Thymus (tissue), 11 donors: ENCODE measurements around the gene METTL15. TPM values are rescaled to one million over a fixed set of nuclear protein-coding genes. Genes with fewer than 3 reads are reported as not detected.

Experiments
- DNase-seq, 9 donors: peaks; one replicate each; pipeline ENCODE4 v3.0.0-alpha.2; 2013; ENCODE audit warnings: low spot score in 9 of 9, low read depth in 6 of 9, missing footprints in 1 of 9
- H3K27ac ChIP-seq, 2 donors: one replicate each; pipeline ENCODE4 v1.5.1; 2013; ENCODE audit warnings: control low read depth in 1 of 2, low read depth in 1 of 2, low read length in 1 of 2, mild to moderate bottlenecking in 1 of 2, moderate library complexity in 1 of 2
- H3K27me3 ChIP-seq, 2 donors: one replicate each; pipeline ENCODE4 v1.5.1; 2013; ENCODE audit warnings: low read length in 1 of 2; ENCODE audit not compliant: control insufficient read depth in 2 of 2, insufficient read depth in 1 of 2
- H3K36me3 ChIP-seq, 2 donors: one replicate each; pipeline ENCODE4 v1.5.1; 2013; ENCODE audit warnings: low read length in 1 of 2, mild to moderate bottlenecking in 1 of 2, moderate library complexity in 1 of 2; ENCODE audit not compliant: control insufficient read depth in 2 of 2, insufficient read depth in 2 of 2
- H3K4me1 ChIP-seq, 2 donors: one replicate each; pipeline ENCODE4 v1.5.1; 2013; ENCODE audit warnings: low read length in 2 of 2; ENCODE audit not compliant: control insufficient read depth in 2 of 2, insufficient read depth in 2 of 2
- H3K4me3 ChIP-seq, 2 donors: one replicate each; pipeline ENCODE4 v1.5.1; 2013; ENCODE audit warnings: low read length in 2 of 2, control low read depth in 1 of 2, mild to moderate bottlenecking in 1 of 2
- H3K9me3 ChIP-seq, 2 donors: one replicate each; pipeline ENCODE4 v1.5.1; 2013; ENCODE audit warnings: low read length in 1 of 2, mild to moderate bottlenecking in 1 of 2; ENCODE audit not compliant: control insufficient read depth in 2 of 2, insufficient read depth in 1 of 2
- WGBS: extraction: QIAGEN DNeasy Blood & Tissue Kit; methylation state at CpG from one replicate; pipeline ENCODE4 v1.1.7; 2013; 5-methylcytosine and 5-hydroxymethylcytosine counted together
- polyA plus RNA-seq: library from polyadenylated mRNA; stranded (reverse); fragments of 200-250 nt; gene quantifications from one replicate; pipeline ENCODE4 v1.2.3, GENCODE V29; 2013
- total RNA-seq: library from RNA; stranded (reverse); fragments of 120-200 nt; gene quantifications from one replicate; pipeline ENCODE4 v1.2.4, GENCODE V29; 2013
- donor health status: healthy.

METTL15 gene
- total and polyA plus RNA-seq, 2 donors = 6.9 to 8.5 TPM

DNA sequence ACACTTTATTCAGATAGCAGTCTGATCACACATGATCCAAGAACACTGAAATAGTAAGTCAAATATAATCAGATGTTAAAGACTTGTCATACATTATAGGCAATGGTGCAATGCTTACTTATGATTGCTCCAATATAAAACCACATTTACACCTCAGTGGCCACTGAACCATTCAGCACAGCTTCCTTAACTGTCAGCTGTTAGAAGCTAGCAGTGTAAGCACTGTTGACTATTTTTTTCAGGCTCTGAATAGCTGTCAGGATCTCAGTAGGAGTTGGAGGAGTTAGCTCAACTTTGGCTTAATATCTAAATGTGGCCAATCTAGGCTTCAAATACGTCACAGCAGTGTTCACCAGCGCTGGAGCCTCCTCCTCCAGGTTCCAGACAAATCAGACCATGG, 36.6 kb downstream of the METTL15 start:
- no peak for DNase-seq
- over 99% methylated on average over 2 of the region's 2 CpGs for whole genome bisulfite sequencing
- H3K36me3 ChIP-seq = no peaks in the 10 kb centered on the region
- no peak overlapping the region for H3K27ac ChIP-seq
- peaks cover 2 to 7% of the 10 kb centered on the region in 2 donors for H3K9me3 ChIP-seq
- no peak overlapping the region for H3K4me3 ChIP-seq
- no peaks in the 10 kb centered on the region for H3K27me3 ChIP-seq
- no peaks in the 10 kb centered on the region for H3K4me1 ChIP-seq

DNA sequence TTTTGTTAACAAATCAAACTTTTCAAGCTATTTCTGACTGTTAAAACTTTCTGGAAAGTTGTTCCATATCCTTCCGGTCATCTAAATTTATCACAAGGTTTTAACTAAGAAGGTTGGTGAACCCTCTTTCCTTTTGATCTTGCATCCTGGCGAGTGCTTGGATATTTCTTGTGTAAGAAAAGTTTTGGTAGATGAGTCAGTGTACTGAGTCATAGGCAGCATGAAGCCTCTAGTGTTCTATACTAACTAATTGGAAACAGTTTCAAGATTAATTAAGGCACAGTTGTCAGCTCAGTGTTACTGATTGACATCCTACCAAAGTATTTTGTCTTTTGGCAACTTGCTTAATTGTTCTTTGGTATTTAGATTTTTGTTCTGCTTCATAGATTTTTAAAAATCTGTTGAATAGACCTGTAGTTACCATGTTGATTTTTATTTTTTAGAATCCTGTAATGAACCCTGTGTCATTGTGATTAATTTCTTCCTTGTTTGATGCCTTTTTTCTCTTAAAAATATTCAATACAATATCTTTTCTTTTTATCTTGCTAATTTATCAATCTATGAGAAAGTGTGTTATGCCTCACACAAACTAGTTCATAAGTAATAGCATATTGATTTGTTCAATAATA, 38.0 kb downstream of the METTL15 start:
- no peak overlapping the region for H3K27ac ChIP-seq
- H3K4me1 ChIP-seq = no peaks in the 10 kb centered on the region
- no peaks in the 10 kb centered on the region for H3K27me3 ChIP-seq
- no peaks in the 10 kb centered on the region for H3K9me3 ChIP-seq
- DNase-seq = no peak
- no peak overlapping the region for H3K4me3 ChIP-seq
- 97% methylated on average over 2 of the region's 2 CpGs for WGBS
- H3K36me3 ChIP-seq = no peaks in the 10 kb centered on the region

DNA sequence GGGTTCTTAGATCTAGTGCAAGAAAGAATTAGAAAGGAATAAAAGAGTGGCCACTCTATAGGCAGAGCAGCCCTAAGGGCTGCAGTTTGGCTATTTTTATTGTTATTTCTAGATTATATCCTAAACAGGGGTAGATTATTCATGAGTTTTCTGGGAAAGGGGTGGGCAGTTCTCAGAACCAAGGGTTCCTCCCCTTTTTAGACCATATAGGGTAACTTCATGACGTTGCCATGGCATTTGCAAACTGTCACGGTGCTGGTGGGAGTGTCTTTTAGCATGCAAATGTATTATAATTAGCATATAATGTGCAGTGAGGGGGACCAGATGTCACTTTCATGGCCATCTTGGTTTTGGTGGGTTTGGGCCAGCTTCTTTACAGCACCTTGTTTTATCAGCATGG, 44.6 kb downstream of the METTL15 start:
- no peak for DNase-seq
- Histone ChIP-seq H3K4me1 (no peaks in the 10 kb centered on the region), H3K27ac (no peak overlapping the region), H3K4me3 (no peak overlapping the region), H3K27me3 (no peaks in the 10 kb centered on the region), H3K36me3 (peaks cover 0 to 8% of the 10 kb centered on the region in 2 donors), H3K9me3 (no peaks in the 10 kb centered on the region)
- WGBS = 96% methylated on average over 2 of the region's 2 CpGs

DNA sequence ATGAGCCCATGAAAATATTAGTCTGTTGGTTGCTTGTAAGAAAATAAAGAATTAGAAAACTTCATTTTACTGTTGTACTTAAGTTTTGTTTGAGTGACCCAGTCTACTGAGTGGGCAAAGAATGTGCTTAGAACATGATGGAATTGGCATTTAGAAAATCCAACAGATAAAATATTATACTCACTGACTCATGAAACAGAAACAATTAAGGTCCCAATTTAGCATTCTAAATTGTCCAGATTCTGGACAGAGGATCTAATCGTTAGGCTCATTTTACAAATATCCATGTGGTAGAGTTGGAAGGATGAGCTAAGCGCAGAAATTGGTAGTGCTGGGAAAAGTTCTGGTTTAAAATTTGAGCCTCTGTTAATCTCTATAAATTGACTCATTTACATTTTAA, 45.4 kb downstream of the METTL15 start:
- Histone ChIP-seq H3K27ac (no peak overlapping the region), H3K4me1 (no peaks in the 10 kb centered on the region), H3K4me3 (no peak overlapping the region), H3K27me3 (no peaks in the 10 kb centered on the region), H3K36me3 (peaks cover 3 to 14% of the 10 kb centered on the region in 2 donors), H3K9me3 (no peaks in the 10 kb centered on the region)
- no peak for DNase-seq
- WGBS = over 99% methylated on average over 2 of the region's 2 CpGs

DNA sequence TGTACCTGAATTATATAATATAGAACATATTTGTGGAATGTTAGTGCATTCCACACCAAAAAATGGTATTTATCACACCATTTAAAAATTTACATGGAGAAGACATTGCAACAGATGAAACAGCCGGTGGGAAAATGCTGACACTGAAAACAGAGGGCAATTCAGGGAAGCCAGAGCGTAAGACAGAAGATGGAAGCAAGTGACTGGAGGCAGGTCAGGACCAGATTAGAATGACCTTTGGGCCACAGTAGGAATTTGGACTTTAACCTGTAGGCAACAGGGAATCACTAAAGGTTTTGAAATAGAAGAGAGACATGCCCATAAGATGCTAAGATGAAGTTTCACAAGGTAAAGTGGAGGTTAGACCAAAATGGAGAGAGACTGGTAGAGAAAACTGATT, 60.5 kb downstream of the METTL15 start:
- Histone ChIP-seq H3K9me3 (no peaks in the 10 kb centered on the region), H3K4me3 (no peak overlapping the region), H3K36me3 (no peaks in the 10 kb centered on the region), H3K4me1 (no peaks in the 10 kb centered on the region), H3K27me3 (no peaks in the 10 kb centered on the region), H3K27ac (no peak overlapping the region)
- DNase-seq = no peak
- WGBS = over 99% methylated on average over 2 of the region's 2 CpGs

DNA sequence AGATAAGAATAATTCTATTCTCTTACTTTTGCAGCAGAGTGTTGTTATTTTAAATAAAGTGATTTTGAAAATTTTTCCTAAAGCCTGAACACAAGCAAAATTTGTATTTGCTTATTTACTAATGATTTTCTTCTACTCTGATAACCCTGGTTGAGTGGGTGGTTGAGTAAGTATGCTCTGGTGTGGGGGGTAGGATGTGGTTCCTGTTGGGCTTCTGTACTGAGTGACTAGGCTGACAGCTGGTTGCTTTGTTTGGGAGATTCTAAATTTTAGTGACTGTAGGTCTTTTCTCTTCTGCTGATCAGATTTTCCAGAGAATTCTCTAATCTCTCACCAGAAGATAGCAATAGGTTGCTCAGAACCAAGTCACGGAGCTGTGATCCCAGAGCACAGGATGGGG, 61.6 kb downstream of the METTL15 start:
- Histone ChIP-seq H3K27me3 (no peaks in the 10 kb centered on the region), H3K27ac (no peak overlapping the region), H3K36me3 (no peaks in the 10 kb centered on the region), H3K4me1 (no peaks in the 10 kb centered on the region), H3K9me3 (no peaks in the 10 kb centered on the region), H3K4me3 (no peak overlapping the region)
- peak in 2 of 9 donors; percentile 3 for DNase-seq
- WGBS = 98% methylated on average over 1 of the region's 1 CpG

DNA sequence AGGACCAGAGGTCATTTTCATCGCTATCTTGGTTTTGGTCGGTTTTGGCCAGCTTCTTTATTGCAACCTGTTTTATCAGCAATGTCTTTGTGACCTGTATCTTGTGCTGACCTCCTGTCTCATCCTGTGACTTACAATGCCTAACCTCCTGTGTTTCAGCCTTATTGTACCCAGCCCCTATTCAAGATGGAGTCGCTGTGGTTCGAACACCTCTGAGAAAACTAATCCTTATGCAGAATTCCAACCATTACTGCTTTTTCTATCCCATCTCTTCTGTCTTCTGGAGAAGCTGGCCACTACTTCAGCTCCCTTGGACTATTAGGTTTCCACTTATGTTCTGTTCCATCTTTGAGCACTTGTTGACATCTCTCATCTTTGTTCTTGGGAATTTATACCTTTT, 62.6 kb downstream of the METTL15 start:
- Histone ChIP-seq H3K36me3 (no peaks in the 10 kb centered on the region), H3K4me1 (no peaks in the 10 kb centered on the region), H3K9me3 (no peaks in the 10 kb centered on the region), H3K4me3 (no peak overlapping the region), H3K27ac (no peak overlapping the region), H3K27me3 (no peaks in the 10 kb centered on the region)
- no peak for DNase-seq
- over 99% methylated on average over 4 of the region's 4 CpGs for WGBS

DNA sequence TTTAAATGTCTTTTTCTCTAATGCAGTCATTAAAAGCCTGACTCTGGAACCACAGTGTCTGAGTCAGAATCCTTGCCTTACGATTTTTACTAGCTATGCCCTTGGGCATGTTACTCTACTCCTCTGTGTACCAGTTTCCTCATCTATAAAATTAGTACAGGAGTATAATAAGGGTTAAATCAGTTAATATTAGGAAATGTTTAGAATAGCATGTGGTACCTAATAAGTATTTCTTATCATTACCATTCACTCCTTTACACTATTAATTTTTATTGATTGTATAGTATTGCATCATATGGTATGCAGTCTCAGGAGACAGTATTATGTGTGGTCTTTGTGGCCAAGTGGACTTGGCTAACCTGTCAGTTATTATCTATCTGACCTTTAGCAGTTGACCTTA, 68.2 kb downstream of the METTL15 start:
- Histone ChIP-seq H3K36me3 (no peaks in the 10 kb centered on the region), H3K9me3 (no peaks in the 10 kb centered on the region), H3K4me3 (no peak overlapping the region), H3K27ac (no peak overlapping the region), H3K4me1 (no peaks in the 10 kb centered on the region), H3K27me3 (no peaks in the 10 kb centered on the region)
- WGBS = 99% methylated on average over 1 of the region's 1 CpG
- no peak for DNase-seq

DNA sequence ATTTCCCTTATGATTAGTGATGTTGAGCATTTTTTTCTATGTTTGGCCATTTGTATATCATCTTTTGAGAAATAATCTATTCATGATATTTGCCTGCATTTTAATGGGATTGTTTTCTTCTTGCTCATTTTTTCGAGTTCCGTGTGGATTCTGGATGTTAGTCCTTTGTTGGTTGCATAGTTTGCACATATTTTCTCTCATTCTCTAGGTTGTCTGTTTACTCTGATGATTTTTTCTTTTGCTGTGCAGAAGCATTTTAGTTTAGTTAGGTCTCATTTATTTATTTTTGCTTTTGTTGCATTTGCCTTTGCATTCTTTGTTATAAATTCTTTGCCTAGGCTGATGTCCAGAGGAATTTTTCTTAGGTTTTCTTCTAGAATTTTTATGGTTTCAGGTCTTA, 87.3 kb downstream of the METTL15 start:
- Histone ChIP-seq H3K27me3 (no peaks in the 10 kb centered on the region), H3K36me3 (no peaks in the 10 kb centered on the region), H3K27ac (no peak overlapping the region), H3K4me1 (no peaks in the 10 kb centered on the region), H3K9me3 (no peaks in the 10 kb centered on the region), H3K4me3 (no peak overlapping the region)
- DNase-seq = no peak
- 98% methylated on average over 2 of the region's 2 CpGs for WGBS

DNA sequence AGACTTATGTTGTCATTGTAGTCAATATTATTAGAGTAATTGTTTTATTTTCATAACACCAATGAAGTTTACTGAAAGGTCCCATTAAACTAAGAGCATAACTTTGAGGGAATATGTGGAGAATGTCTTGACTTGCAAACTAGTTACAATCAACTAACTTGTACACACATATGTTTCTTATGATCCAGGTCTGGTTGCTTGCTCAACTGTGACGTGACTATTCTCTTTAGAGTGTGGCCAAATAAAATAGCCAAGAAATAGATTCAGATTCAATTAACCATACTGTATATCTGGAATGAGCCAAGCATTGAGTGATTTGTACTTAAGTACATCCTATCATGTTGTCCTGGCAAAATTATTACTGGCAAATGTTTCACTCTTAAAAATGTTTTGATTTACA, 101.7 kb downstream of the METTL15 start:
- Histone ChIP-seq H3K4me1 (no peaks in the 10 kb centered on the region), H3K9me3 (no peaks in the 10 kb centered on the region), H3K4me3 (no peak overlapping the region), H3K36me3 (no peaks in the 10 kb centered on the region), H3K27ac (no peak overlapping the region), H3K27me3 (no peaks in the 10 kb centered on the region)
- 91% methylated on average over 1 of the region's 1 CpG for WGBS
- DNase-seq = no peak
